IMR-90 (cell line): ENCODE results near the gene RBL2. TPM values are rescaled to one million over a fixed set of nuclear protein-coding genes. Genes with fewer than 3 reads are reported as not detected.

Source experiments
- ATAC-seq: fragments of 200-7000 bp; cut with Tn5 transposase; 2 replicates; pipeline ENCODE4 v1.9.1; 2020; ENCODE audit warnings: low read depth, mild to moderate bottlenecking, moderate library complexity
- BruUV-seq: library from RNA; stranded (reverse); fragments of 400-500 nt; replicated peaks from 2 replicates; lab custom pipeline; 2021; lab: Mats Ljungman, UMichigan
- CTCF ChIA-PET: fragments of 300-600 bp; formaldehyde crosslinking; extraction: SDS; loops from one replicate; lab custom pipeline; 2021; ENCODE audit warnings: antibody characterized with exemption; lab: Yijun Ruan, JAX
- POLR2A ChIA-PET: fragments of 300-600 bp; sonication (Branson Sonifier 250); formaldehyde crosslinking; loops from one replicate; lab custom pipeline; 2022; ENCODE audit warnings: antibody characterized with exemption; ENCODE audit not compliant: unreplicated experiment; lab: Charles Lee
- DNase-seq: peaks from one replicate; pipeline ENCODE4 v3.0.0; 2013
- H2AFZ ChIP-seq: replicated peaks from 2 replicates; pipeline ENCODE3; 2013; ENCODE audit warnings: low read length, mild to moderate bottlenecking; ENCODE audit not compliant: poor library complexity
- H2AK5ac ChIP-seq: 2 replicates; pipeline ENCODE4 v1.6.1; 2013; ENCODE audit warnings: low read depth, low read length, inconsistent platforms
- H2AK9ac ChIP-seq: replicated peaks from 2 replicates; pipeline ENCODE3; 2013; ENCODE audit warnings: mild to moderate bottlenecking, low read depth, low read length, moderate library complexity; ENCODE audit not compliant: poor library complexity
- H2BK120ac ChIP-seq: 2 replicates; pipeline ENCODE4 v1.6.1; 2013; ENCODE audit warnings: low read depth, low read length, inconsistent platforms
- H2BK15ac ChIP-seq: 3 replicates; pipeline ENCODE4 v1.6.1; 2013; ENCODE audit warnings: low read depth, low read length, inconsistent platforms
- H2BK20ac ChIP-seq: 2 replicates; pipeline ENCODE4 v1.6.1; 2013; ENCODE audit warnings: low read depth, mild to moderate bottlenecking, inconsistent platforms, low read length, moderate library complexity
- H2BK5ac ChIP-seq: 2 replicates; pipeline ENCODE4 v1.6.1; 2013; ENCODE audit warnings: mild to moderate bottlenecking, low read depth, low read length, inconsistent platforms; ENCODE audit not compliant: poor library complexity, severe bottlenecking
- H3K14ac ChIP-seq: replicated peaks from 2 replicates; pipeline ENCODE4 v1.6.1; 2013; ENCODE audit warnings: low read depth, low read length, inconsistent platforms
- H3K18ac ChIP-seq: 2 replicates; pipeline ENCODE4 v1.6.1; 2013; ENCODE audit warnings: low read depth, low read length, control low read depth
- H3K23ac ChIP-seq: 2 replicates; pipeline ENCODE4 v1.6.1; 2013; ENCODE audit warnings: low read depth, low read length, inconsistent platforms
- H3K27ac ChIP-seq: 2 replicates; pipeline ENCODE4 v1.5.1; 2013; ENCODE audit warnings: mild to moderate bottlenecking, control low read depth, low read length; ENCODE audit not compliant: insufficient read depth
- H3K27me3 ChIP-seq: 2 replicates; pipeline ENCODE4 v1.6.1; 2013; ENCODE audit warnings: low read length; ENCODE audit not compliant: control insufficient read depth, insufficient read depth
- H3K36me3 ChIP-seq: 2 replicates; pipeline ENCODE4 v1.6.1; 2013; ENCODE audit warnings: low read length, mixed read lengths; ENCODE audit not compliant: control insufficient read depth, insufficient read depth
- H3K4ac ChIP-seq: 2 replicates; pipeline ENCODE4 v1.6.1; 2013; ENCODE audit warnings: low read depth, low read length, inconsistent platforms
- H3K4me1 ChIP-seq: 2 replicates; pipeline ENCODE4 v1.6.1; 2013; ENCODE audit warnings: low read length, mixed read lengths; ENCODE audit not compliant: control insufficient read depth, insufficient read depth
- H3K4me2 ChIP-seq: 2 replicates; pipeline ENCODE4 v1.6.1; 2013; ENCODE audit warnings: low read depth, mild to moderate bottlenecking, control low read depth, low read length, moderate library complexity
- H3K4me3 ChIP-seq: 2 replicates; pipeline ENCODE4 v1.5.1; 2013; ENCODE audit warnings: low read depth, mild to moderate bottlenecking, control low read depth, low read length, moderate library complexity; ENCODE audit not compliant: insufficient read depth
- H3K56ac ChIP-seq: 2 replicates; pipeline ENCODE4 v1.6.1; 2013; ENCODE audit warnings: low read length, inconsistent platforms; ENCODE audit not compliant: insufficient read depth; ENCODE audit errors: extremely low read depth
- H3K79me1 ChIP-seq, 2 experiments: 2 replicates each; pipeline ENCODE4 v1.6.1; 2013; ENCODE audit warnings: low read length in 2 of 2, inconsistent platforms in 1 of 2, low read depth in 1 of 2
- H3K9ac ChIP-seq: 2 replicates; pipeline ENCODE4 v1.6.1; 2013; ENCODE audit warnings: low read depth, low read length, control low read depth
- H3K9me1 ChIP-seq: 2 replicates; pipeline ENCODE4 v1.6.1; 2013; ENCODE audit warnings: low read length, inconsistent platforms; ENCODE audit not compliant: insufficient read depth
- H3K9me3 ChIP-seq: 2 replicates; pipeline ENCODE4 v1.6.1; 2013; ENCODE audit warnings: low read length; ENCODE audit not compliant: control insufficient read depth, insufficient read depth
- H4K20me1 ChIP-seq: 2 replicates; pipeline ENCODE4 v1.6.1; 2013; ENCODE audit warnings: low read length, inconsistent platforms; ENCODE audit not compliant: insufficient read depth
- H4K5ac ChIP-seq: 2 replicates; pipeline ENCODE4 v1.6.1; 2013; ENCODE audit warnings: mild to moderate bottlenecking, low read depth, low read length, control low read depth
- H4K8ac ChIP-seq, 2 experiments: 2 replicates each; pipeline ENCODE4 v1.6.1; 2013; ENCODE audit warnings: low read depth in 2 of 2, low read length in 2 of 2, control low read depth in 1 of 2, inconsistent platforms in 1 of 2
- H4K91ac ChIP-seq: 2 replicates; pipeline ENCODE4 v1.6.1; 2013; ENCODE audit warnings: low read depth, low read length, inconsistent platforms; ENCODE audit not compliant: insufficient read depth
- BHLHE40 ChIP-seq: fragments of 150-350 bp; IDR thresholded peaks from 2 replicates; pipeline ENCODE4 v1.6.1; 2016; ENCODE audit warnings: mild to moderate bottlenecking, low read depth, low read length
- CHD1 ChIP-seq: IDR thresholded peaks from 2 replicates; pipeline ENCODE4 v1.6.1; 2012; ENCODE audit warnings: low read depth, low read length, improper control_type of control experiment
- CTCF ChIP-seq: conservative IDR thresholded peaks from 2 replicates; pipeline ENCODE4 v1.5.1; 2012; ENCODE audit warnings: mild to moderate bottlenecking, low read depth, low read length, improper control_type of control experiment
- ELK1 ChIP-seq: fragments of 150-350 bp; IDR thresholded peaks from 2 replicates; pipeline ENCODE4 v1.6.1; 2016; ENCODE audit warnings: low read depth, mild to moderate bottlenecking, low read length, moderate library complexity, borderline replicate concordance
- FOS ChIP-seq: fragments of 150-350 bp; IDR thresholded peaks from 2 replicates; pipeline ENCODE4 v1.6.1; 2016; ENCODE audit warnings: low read depth, low read length
- MAFK ChIP-seq: IDR thresholded peaks from 2 replicates; pipeline ENCODE4 v1.6.1; 2012; ENCODE audit warnings: low read depth, low read length, improper control_type of control experiment
- MAZ ChIP-seq: IDR thresholded peaks from 2 replicates; pipeline ENCODE4 v1.6.1; 2012; ENCODE audit warnings: low read depth, mild to moderate bottlenecking, low read length, improper control_type of control experiment, moderate library complexity, borderline replicate concordance
- MXI1 ChIP-seq: IDR thresholded peaks from 2 replicates; pipeline ENCODE4 v1.6.1; 2012; ENCODE audit warnings: low read depth, mild to moderate bottlenecking, low read length, moderate library complexity, borderline replicate concordance
- RAD21 ChIP-seq: IDR thresholded peaks from 2 replicates; pipeline ENCODE4 v1.6.1; 2012; ENCODE audit warnings: low read length, improper control_type of control experiment
- RCOR1 ChIP-seq: IDR thresholded peaks from 2 replicates; pipeline ENCODE4 v1.6.1; 2012; ENCODE audit warnings: mild to moderate bottlenecking, low read length, improper control_type of control experiment; ENCODE audit not compliant: insufficient replicate concordance
- RFX5 ChIP-seq: IDR thresholded peaks from 2 replicates; pipeline ENCODE4 v1.8.0; 2012; ENCODE audit warnings: low read depth, mild to moderate bottlenecking, low read length, moderate library complexity
- SMC3 ChIP-seq: fragments of 150-350 bp; IDR thresholded peaks from 2 replicates; pipeline ENCODE4 v1.6.1; 2016; ENCODE audit warnings: low read depth, mild to moderate bottlenecking, antibody characterized with exemption, low read length, moderate library complexity
- WGBS, 2 experiments: methylation state at CpG; one replicate each; pipeline versions ENCODE4 v1.1.5 to v1.1.7; 2013; ENCODE audit warnings: missing lambda C conversion rate in 2 of 2; ENCODE audit not compliant: insufficient read length in 1 of 2; ENCODE audit errors: extremely low coverage in 2 of 2; 5-methylcytosine and 5-hydroxymethylcytosine counted together
- dilution Hi-C: fragments of 300-500 bp; cut with HindIII; formaldehyde crosslinking; loops from one replicate; pipeline ENCODE4 v1.14.3; 2018; ENCODE audit warnings: low sequenced_read_pairs; ENCODE audit not compliant: unreplicated experiment
- in situ Hi-C: fragments of 300-500 bp; cut with MboI; formaldehyde crosslinking; loops from 3 replicates; pipeline ENCODE4 v1.14.3; 2019; ENCODE audit warnings: low sequenced_read_pairs, inconsistent platforms, mixed read lengths
- intact Hi-C: fragments of 100-400 bp; cut with micrococcal nuclease; formaldehyde crosslinking; loops from 2 replicates; pipeline ENCODE4 v1.10.0; 2022
- polyA plus RNA-seq, 3 experiments: library from polyadenylated mRNA; depleted of rRNA; stranded (reverse); fragments of >200 nt; gene quantifications; 2 replicates each; pipeline ENCODE4 v1.2.3, GENCODE V29; 2012; ENCODE audit warnings: low replicate concordance in 1 of 3
- total RNA-seq: library from RNA; depleted of rRNA; stranded (reverse); fragments of >200 nt; gene quantifications from 2 replicates; pipeline ENCODE4 v1.2.3, GENCODE V29; 2012

Gene RBL2
- total and polyA plus RNA-seq, 2 of the 4 experiments (the other 2 are of a cell fraction) = 19.7 to 23.4 TPM

- 14% methylated on average over 1 of the region's 5 CpGs; no CpG with 5 or more reads in 1 of the 2 experiments for WGBS, 2 experiments
- in situ Hi-C loops = no loop called here
- no peak overlapping the region for H3K4ac ChIP-seq
- no peak overlapping the region for H4K5ac ChIP-seq
- H3K18ac ChIP-seq = no peak overlapping the region
- dilution Hi-C loops = no loop called here
- no TSS peak for BruUV-seq
- H3K23ac ChIP-seq = no peak overlapping the region
- H2BK20ac ChIP-seq = no peak overlapping the region
- H3K14ac ChIP-seq = no peak overlapping the region
- H2AFZ ChIP-seq = no peak overlapping the region
- H3K4me3 ChIP-seq = no peak overlapping the region
- H3K27ac ChIP-seq = no peak overlapping the region
- ATAC-seq (no peak), DNase-seq (no peak)
- ChIA-PET POLR2A (no interaction called here), CTCF (interaction anchor here (2.6 kb wide), 1 partner anchor 12 kb away, joined by 6 read pairs; no protein-coding TSS in a partner anchor)
- no peak overlapping the region for H4K91ac ChIP-seq
- H3K9ac ChIP-seq = no peak overlapping the region
- no peak overlapping the region for H2BK5ac ChIP-seq
- no peak for TF ChIP-seq CHD1
- no peak for TF ChIP-seq MAFK
- no peak for TF ChIP-seq FOS
- no peak for TF ChIP-seq SMC3
- TF ChIP-seq RAD21 = no peak
- TF ChIP-seq MAZ = no peak
- TF ChIP-seq RFX5 = no peak
- no peak for TF ChIP-seq ELK1
- TF ChIP-seq BHLHE40 = no peak
- no peak for TF ChIP-seq CTCF
- no peak for TF ChIP-seq RCOR1
- TF ChIP-seq MXI1 = no peak
- no peak overlapping the region for H2BK120ac ChIP-seq
- H3K4me1 ChIP-seq = no peaks in the 10 kb centered on the region
- no peaks in the 10 kb centered on the region for H4K20me1 ChIP-seq
- H3K79me1 ChIP-seq = no peaks in the 10 kb centered on the region
- H2BK15ac ChIP-seq = no peak overlapping the region
- no peaks in the 10 kb centered on the region for H3K36me3 ChIP-seq
- no peak overlapping the region for H4K8ac ChIP-seq
- H2AK9ac ChIP-seq = no peak overlapping the region
- H3K9me1 ChIP-seq = no peaks in the 10 kb centered on the region
- no peaks in the 10 kb centered on the region for H3K9me3 ChIP-seq
- intact Hi-C loops = no loop called here
- H3K27me3 ChIP-seq = peaks cover 6% of the 10 kb centered on the region
- H2AK5ac ChIP-seq = no peak overlapping the region
- H3K4me2 ChIP-seq = no peak overlapping the region
- no peak overlapping the region for H3K56ac ChIP-seq
Measured at GRCh38 chr16:53537626-53538025, 103.4 kb downstream of the RBL2 start.
